K562 (cell line): ENCODE measurements around the gene RIN3. TPM values are rescaled to one million over a fixed set of nuclear protein-coding genes. Genes with fewer than 3 reads are reported as not detected.

ENCODE experiments used
- ATAC-seq: fragments of 200-7000 bp; cut with Tn5 transposase; 3 replicates; pipeline ENCODE4 v1.9.1; 2020; ENCODE audit warnings: moderate library complexity
- BruUV-seq: library from RNA; stranded (reverse); fragments of 400-500 nt; replicated peaks from 2 replicates; lab custom pipeline; 2021; lab: Mats Ljungman, UMichigan
- CTCF ChIA-PET: fragments of 300-600 bp; formaldehyde crosslinking; extraction: SDS; loops from one replicate; lab custom pipeline; 2021; ENCODE audit warnings: low intra/inter-chr PET ratio; lab: Yijun Ruan, JAX
- POLR2A ChIA-PET: fragments of 300-600, 350-650 bp; sonication (Branson Sonifier 250); formaldehyde crosslinking; extraction: SDS; loops from one replicate; lab custom pipeline; 2021; ENCODE audit warnings: antibody characterized with exemption, inconsistent platforms; lab: Yijun Ruan, JAX
- DNase-seq, 4 experiments: peaks; one replicate each; pipeline versions ENCODE4 v3.0.0 to v3.0.0-alpha.2; 2011 to 2018; ENCODE audit warnings: low spot score in 3 of 4, mixed read lengths in 3 of 4; ENCODE audit errors: extremely low read depth in 1 of 4
- FAIRE-seq: peaks from 2 replicates; lab custom pipeline; 2011; peaks lifted over from hg19 to GRCh38; lab: Jason Lieb, UNC
- H2AFZ ChIP-seq: 2 replicates; pipeline ENCODE4 v1.6.0; 2011; ENCODE audit warnings: low read depth, low read length, control low read depth, inconsistent platforms
- H3K27ac ChIP-seq: fragments of 200-600 bp; 3 replicates; pipeline ENCODE4 v1.8.0; 2011; ENCODE audit warnings: low read depth, mild to moderate bottlenecking, control low read depth, inconsistent platforms, low read length, moderate library complexity, mixed read lengths; ENCODE audit errors: extremely low read depth
- H3K27me3 ChIP-seq, 2 experiments: fragments of 300-600 bp in 1 of 2; 2 replicates in 1 of 2; 3 replicates in 1 of 2; pipeline versions ENCODE4 v1.6.0 to v1.8.0; 2011; ENCODE audit warnings: inconsistent platforms in 2 of 2, low read length in 2 of 2, mild to moderate bottlenecking in 1 of 2, mixed read lengths in 1 of 2, moderate library complexity in 1 of 2; ENCODE audit not compliant: control insufficient read depth in 2 of 2, insufficient read depth in 2 of 2
- H3K36me3 ChIP-seq: fragments of 300-600 bp; 3 replicates; pipeline ENCODE4 v1.8.0; 2011; ENCODE audit warnings: mild to moderate bottlenecking, low read length, inconsistent platforms; ENCODE audit not compliant: control insufficient read depth, insufficient read depth
- H3K4me1 ChIP-seq, 2 experiments: fragments of 200-600 bp in 1 of 2; replicated peaks in 1 of 2; 2 replicates in 1 of 2; 3 replicates in 1 of 2; pipeline versions ENCODE4 v1.5.1 to v1.8.0; 2011; ENCODE audit warnings: inconsistent platforms in 2 of 2, low read length in 2 of 2, mild to moderate bottlenecking in 1 of 2, mixed read lengths in 1 of 2, moderate library complexity in 1 of 2; ENCODE audit not compliant: control insufficient read depth in 2 of 2, insufficient read depth in 2 of 2
- H3K4me2 ChIP-seq: 2 replicates; pipeline ENCODE4 v1.6.1; 2011; ENCODE audit warnings: low read length, control low read depth, inconsistent platforms, mixed read lengths; ENCODE audit not compliant: insufficient read depth
- H3K4me3 ChIP-seq: fragments of 200-600 bp; sonication (generic), shearing (Covaris generic); 2 replicates; pipeline ENCODE4 v1.5.1; 2016; ENCODE audit warnings: control low read depth, inconsistent platforms
- H3K79me2 ChIP-seq: fragments of 200-600 bp; 3 replicates; pipeline ENCODE4 v1.8.0; 2011; ENCODE audit warnings: low read length, inconsistent platforms; ENCODE audit not compliant: control insufficient read depth, insufficient read depth
- H3K9ac ChIP-seq, 2 experiments: 2 replicates each; pipeline versions ENCODE4 v1.6.0 to v1.6.1; 2011; ENCODE audit warnings: low read depth in 2 of 2, low read length in 2 of 2, control low read depth in 1 of 2, inconsistent platforms in 1 of 2, mild to moderate bottlenecking in 1 of 2, mixed read lengths in 1 of 2; ENCODE audit not compliant: insufficient read depth in 1 of 2
- H3K9me1 ChIP-seq: one replicate; pipeline ENCODE4 v1.6.0; 2011; ENCODE audit warnings: inconsistent platforms, mild to moderate bottlenecking, low read length, moderate library complexity; ENCODE audit not compliant: control insufficient read depth, insufficient read depth
- H3K9me3 ChIP-seq: replicated peaks from 2 replicates; pipeline ENCODE4 v1.5.1; 2011; ENCODE audit warnings: low read depth, low read length, inconsistent platforms; ENCODE audit not compliant: control insufficient read depth, insufficient read depth
- H4K20me1 ChIP-seq: replicated peaks from 2 replicates; pipeline ENCODE4 v1.6.1; 2011; ENCODE audit warnings: low read length, inconsistent platforms, mixed read lengths; ENCODE audit not compliant: control insufficient read depth, insufficient read depth
- NFIC ChIP-seq: fragments of 450-650 bp; IDR thresholded peaks from 2 replicates; pipeline ENCODE4 v1.6.1; 2017; ENCODE audit warnings: mild to moderate bottlenecking, inconsistent platforms
- NFRKB ChIP-seq: fragments of 450-650 bp; IDR thresholded peaks from 2 replicates; pipeline ENCODE4 v1.6.1; 2016; ENCODE audit warnings: low read depth
- RAD21 ChIP-seq, 2 experiments: fragments of 250-450 bp in 1 of 2; fragments of 450-650 bp in 1 of 2; sonication (Bioruptor Pico) in 1 of 2; formaldehyde crosslinking in 1 of 2; IDR thresholded peaks in 1 of 2; conservative IDR thresholded peaks in 1 of 2; 2 replicates each; pipeline versions ENCODE4 v1.4.0 to v1.8.0; 2020 to 2022; ENCODE audit warnings: mild to moderate bottlenecking in 2 of 2, moderate library complexity in 1 of 2
- SMC3 ChIP-seq: conservative IDR thresholded peaks from 2 replicates; pipeline ENCODE4 v1.6.1; 2011; ENCODE audit warnings: low read depth, low read length, improper control_type of control experiment; ENCODE audit not compliant: insufficient read depth
- TEAD1 ChIP-seq, 2 experiments: fragments of 450-650 bp in 1 of 2; sonication (generic) in 1 of 2; formaldehyde crosslinking; IDR thresholded peaks; 2 replicates each; pipeline versions ENCODE4 v1.4.0 to v1.8.0; 2020 to 2022; ENCODE audit warnings: mild to moderate bottlenecking in 2 of 2, missing genetic modification reagents in 1 of 2
- TSC22D4 ChIP-seq: fragments of 450-650 bp; IDR thresholded peaks from 2 replicates; pipeline ENCODE4 v1.6.1; 2016; ENCODE audit warnings: missing genetic modification characterization, missing biosample characterization, control low read depth
- ZNF324 ChIP-seq: fragments of 250-450 bp; sonication (Bioruptor Pico); IDR thresholded peaks from 2 replicates; pipeline ENCODE4 v1.4.0; 2020; ENCODE audit warnings: mild to moderate bottlenecking
- WGBS: fragments of 100-300 bp; shearing (Covaris generic); methylation state at CpG from one replicate; pipeline ENCODE4 v1.1.6; 2016; ENCODE audit warnings: low coverage, mixed read lengths; ENCODE audit not compliant: insufficient coverage; ENCODE audit errors: missing lambda C conversion rate; 5-methylcytosine and 5-hydroxymethylcytosine counted together
- in situ Hi-C: fragments of 300-500 bp; cut with MboI; formaldehyde crosslinking; loops from 4 replicates; pipeline ENCODE4 v1.15.0; 2018; ENCODE audit warnings: inconsistent platforms, mixed read lengths
- intact Hi-C: fragments of 100-400 bp; cut with micrococcal nuclease; formaldehyde crosslinking; loops from 2 replicates; pipeline ENCODE4 v1.14.2; 2022
- polyA plus RNA-seq, 8 experiments: library from polyadenylated mRNA; depleted of rRNA in 4 of 8; stranded (reverse) in 5 of 8; unstranded in 3 of 8; fragments of >200 nt; fragmentation: Nextera tagmentation in 2 of 8; fragmentation: Illumina TruSeq in 1 of 8; extraction: Ambion mirVana in 2 of 8; extraction: Trizol in 1 of 8; gene quantifications; 2 replicates each; pipeline versions ENCODE4 v1.2.1 to v1.2.3, GENCODE V29; 2011 to 2014; ENCODE audit warnings: inconsistent platforms in 1 of 8, missing spikeins in 1 of 8
- total RNA-seq, 7 experiments: library from RNA; depleted of rRNA in 6 of 7; stranded (reverse); fragments of >200 nt in 6 of 7; fragmentation: Illumina TruSeq in 2 of 7; extraction: Trizol in 2 of 7; gene quantifications; 2 replicates each; pipeline versions ENCODE4 v1.2.1 to v1.2.3, GENCODE V29; 2011 to 2021; ENCODE audit warnings: low replicate concordance in 1 of 7
- TF ChIP-seq, protein P1 (sequence below), 3 experiments: IDR thresholded peaks in 2 of 3; conservative IDR thresholded peaks in 1 of 3; 2 replicates each; pipeline ENCODE4 v1.5.1; 2011 to 2012; ENCODE audit warnings: low read length in 3 of 3, mild to moderate bottlenecking in 3 of 3, control low read depth in 2 of 3, improper control_type of control experiment in 1 of 3, inconsistent platforms in 1 of 3, low read depth in 1 of 3, mixed read lengths in 1 of 3, moderate library complexity in 1 of 3; ENCODE audit not compliant: insufficient read depth in 2 of 3

Gene RIN3
- total and polyA plus RNA-seq, 9 of the 15 experiments (the other 6 are each of a cell fraction or from before 2014, with no cell fraction given) = 0.01 to 0.49 (median 0.08) TPM; not detected in 5

GRCh38 chr14:92690171-92691011 is 176.8 kb downstream of the RIN3 start:
- H3K9me1 ChIP-seq = no peaks in the 10 kb centered on the region
- no peak overlapping the region for H3K4me3 ChIP-seq
- 9% methylated on average over 5 of the region's 13 CpGs for WGBS
- intact Hi-C loops = no loop called here
- H4K20me1 ChIP-seq = peaks cover 3% of the 10 kb centered on the region; the same call in 1 of the 2 replicates
- H3K79me2 ChIP-seq = no peaks in the 10 kb centered on the region
- H3K36me3 ChIP-seq = no peaks in the 10 kb centered on the region
- H2AFZ ChIP-seq = no peak overlapping the region
- peak; percentile 78 for ATAC-seq
- peaks cover 0 to 17% of the 10 kb centered on the region in 2 experiments; a peak in 2 of 5 replicates for H3K4me1 ChIP-seq
- H3K27ac ChIP-seq = no peak overlapping the region
- in situ Hi-C loops = no loop called here
- FAIRE-seq = no peak
- no TSS peak for BruUV-seq
- ChIA-PET POLR2A (interaction anchor here (0.6 to 0.8 kb wide), 4 partner anchors 11 to 426 kb away, joined by 3 to 4 read pairs (median 3); no protein-coding TSS in a partner anchor), CTCF (no interaction called here)
- peak in 3 of 4 experiments; percentile 15 to 36 (median 24) for DNase-seq
- H3K9me3 ChIP-seq = no peaks in the 10 kb centered on the region
- no peak overlapping the region for H3K4me2 ChIP-seq
- no peak overlapping the region for H3K9ac ChIP-seq
- peaks cover 0 to 31% of the 10 kb centered on the region in 2 experiments; a peak in 3 of 5 replicates for H3K27me3 ChIP-seq
- TF ChIP-seq RAD21 (CRISPR knock-in tag; conservative IDR thresholded peaks at IDR 0.05 in 1 of 2, IDR thresholded peaks at IDR 0.05 in 1 of 2) (peak in 1 of 2 experiments; percentile 44; a peak in 1 of 4 replicates), ZNF324 (CRISPR knock-in tag) (no peak), TSC22D4 (tag) (no peak), NFIC (peak; percentile 76), SMC3 (0 out of 2 replicates have a peak, but pooled peaks have one; percentile 4), TEAD1 (CRISPR knock-in tag; IDR thresholded peaks at IDR 0.05) (peak in 1 of 2 experiments; percentile 21; a peak in 1 of 4 replicates), NFRKB (no peak)
- TF ChIP-seq, protein P1, sequence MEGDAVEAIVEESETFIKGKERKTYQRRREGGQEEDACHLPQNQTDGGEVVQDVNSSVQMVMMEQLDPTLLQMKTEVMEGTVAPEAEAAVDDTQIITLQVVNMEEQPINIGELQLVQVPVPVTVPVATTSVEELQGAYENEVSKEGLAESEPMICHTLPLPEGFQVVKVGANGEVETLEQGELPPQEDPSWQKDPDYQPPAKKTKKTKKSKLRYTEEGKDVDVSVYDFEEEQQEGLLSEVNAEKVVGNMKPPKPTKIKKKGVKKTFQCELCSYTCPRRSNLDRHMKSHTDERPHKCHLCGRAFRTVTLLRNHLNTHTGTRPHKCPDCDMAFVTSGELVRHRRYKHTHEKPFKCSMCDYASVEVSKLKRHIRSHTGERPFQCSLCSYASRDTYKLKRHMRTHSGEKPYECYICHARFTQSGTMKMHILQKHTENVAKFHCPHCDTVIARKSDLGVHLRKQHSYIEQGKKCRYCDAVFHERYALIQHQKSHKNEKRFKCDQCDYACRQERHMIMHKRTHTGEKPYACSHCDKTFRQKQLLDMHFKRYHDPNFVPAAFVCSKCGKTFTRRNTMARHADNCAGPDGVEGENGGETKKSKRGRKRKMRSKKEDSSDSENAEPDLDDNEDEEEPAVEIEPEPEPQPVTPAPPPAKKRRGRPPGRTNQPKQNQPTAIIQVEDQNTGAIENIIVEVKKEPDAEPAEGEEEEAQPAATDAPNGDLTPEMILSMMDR (IDR thresholded peaks at IDR 0.05 in 2 of 3, conservative IDR thresholded peaks at IDR 0.05 in 1 of 3; ENCODE audit: insufficient read depth in 2 of 3, low read depth in 1 of 3, low read length in 3 of 3) = peak; percentile 47 to 56 (median 53)
